ENCODE results near the gene CBLN2. TPM values are rescaled to one million over a fixed set of nuclear protein-coding genes. Genes with fewer than 3 reads are reported as not detected.
A peak's percentile ranks its signal among the peaks of the same experiment; 100 is the strongest.

Gene CBLN2
- polyA plus RNA-seq, 3 donors = not detected

DNA sequence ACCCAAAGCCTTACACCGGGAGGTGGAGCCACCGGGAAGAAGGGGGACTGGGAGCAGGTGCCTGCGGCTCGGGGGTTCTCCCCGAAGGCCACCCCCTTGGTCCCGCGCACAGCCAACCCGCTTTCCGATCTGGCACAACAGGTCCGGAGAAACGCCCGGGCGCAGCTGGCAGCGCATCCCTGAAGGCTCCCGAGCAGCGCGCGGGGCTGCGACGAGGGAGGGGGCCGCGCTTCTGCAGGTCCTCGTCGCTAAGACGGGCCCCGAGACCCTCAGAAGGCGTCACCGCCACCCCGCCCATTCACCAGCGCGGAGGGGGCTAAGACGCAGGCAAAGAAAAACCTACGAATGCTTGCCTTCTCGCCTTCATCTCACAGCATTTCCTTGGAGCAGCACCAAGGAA lies 1.8 kb downstream of the CBLN2 start:
- TF ChIP-seq, protein P1, sequence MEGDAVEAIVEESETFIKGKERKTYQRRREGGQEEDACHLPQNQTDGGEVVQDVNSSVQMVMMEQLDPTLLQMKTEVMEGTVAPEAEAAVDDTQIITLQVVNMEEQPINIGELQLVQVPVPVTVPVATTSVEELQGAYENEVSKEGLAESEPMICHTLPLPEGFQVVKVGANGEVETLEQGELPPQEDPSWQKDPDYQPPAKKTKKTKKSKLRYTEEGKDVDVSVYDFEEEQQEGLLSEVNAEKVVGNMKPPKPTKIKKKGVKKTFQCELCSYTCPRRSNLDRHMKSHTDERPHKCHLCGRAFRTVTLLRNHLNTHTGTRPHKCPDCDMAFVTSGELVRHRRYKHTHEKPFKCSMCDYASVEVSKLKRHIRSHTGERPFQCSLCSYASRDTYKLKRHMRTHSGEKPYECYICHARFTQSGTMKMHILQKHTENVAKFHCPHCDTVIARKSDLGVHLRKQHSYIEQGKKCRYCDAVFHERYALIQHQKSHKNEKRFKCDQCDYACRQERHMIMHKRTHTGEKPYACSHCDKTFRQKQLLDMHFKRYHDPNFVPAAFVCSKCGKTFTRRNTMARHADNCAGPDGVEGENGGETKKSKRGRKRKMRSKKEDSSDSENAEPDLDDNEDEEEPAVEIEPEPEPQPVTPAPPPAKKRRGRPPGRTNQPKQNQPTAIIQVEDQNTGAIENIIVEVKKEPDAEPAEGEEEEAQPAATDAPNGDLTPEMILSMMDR (IDR thresholded peaks at IDR 0.05) = no peak
- WGBS (ENCODE audit: insufficient coverage) = under 1% methylated on average over 34 of the region's 34 CpGs
- H3K36me3 Mint-ChIP-seq = peaks cover 0 to 1% of the 10 kb centered on the region in 2 donors
- intact Hi-C loops (cut with micrococcal nuclease) = no loop called here
- H3K9me3 ChIP-seq (replicated peaks in 1 of 2; ENCODE audit: control insufficient read depth in 1 of 2, insufficient read depth in 1 of 2, low read length in 2 of 2) = no peaks in the 10 kb centered on the region
- no peaks in the 10 kb centered on the region for H4K20me1 ChIP-seq (ENCODE audit: insufficient read depth, low read length)
- DNase-seq = no peak
- peaks cover 0 to 11% (median 4%) of the 10 kb centered on the region in 7 donors for H3K9me3 Mint-ChIP-seq
- no peak overlapping the region for H3K4me2 ChIP-seq (replicated peaks; ENCODE audit: extremely low read depth, low read length, poor library complexity, severe bottlenecking)
- H3K4me1 ChIP-seq (ENCODE audit: control insufficient read depth in 1 of 2, insufficient read depth in 2 of 2, low read length in 2 of 2) = no peaks in the 10 kb centered on the region
- no peak overlapping the region for H2AFZ ChIP-seq (ENCODE audit: insufficient read depth, low read depth, low read length, poor library complexity, severe bottlenecking)
- no peak overlapping the region for H3K9ac ChIP-seq (ENCODE audit: insufficient read depth, low read length, poor library complexity, severe bottlenecking)
- peaks cover 10% of the 10 kb centered on the region for H3K4me1 Mint-ChIP-seq
- H3K27ac Mint-ChIP-seq = no peak overlapping the region
- no peaks in the 10 kb centered on the region for H3K79me2 ChIP-seq (ENCODE audit: insufficient read depth, low read length)
- peaks cover 45 to 64% of the 10 kb centered on the region in 2 donors for H3K27me3 ChIP-seq (ENCODE audit: control insufficient read depth in 2 of 2, insufficient read depth in 2 of 2, low read length in 2 of 2)
- H3K4me3 Mint-ChIP-seq = peak overlapping the region in 1 of 2 donors; percentile 85
- H3K27ac ChIP-seq (ENCODE audit: low read depth in 1 of 2, low read length in 2 of 2) = no peak overlapping the region
- H3K36me3 ChIP-seq (replicated peaks in 1 of 2; ENCODE audit: control insufficient read depth in 1 of 2, insufficient read depth in 2 of 2, low read length in 2 of 2) = no peaks in the 10 kb centered on the region
- peaks cover 58 to 75% (median 67%) of the 10 kb centered on the region in 3 donors for H3K27me3 Mint-ChIP-seq (ENCODE audit: low read depth in 3 of 3)
- no peak overlapping the region for H3K4me3 ChIP-seq (replicated peaks in 1 of 3; ENCODE audit: low read depth in 2 of 3, low read length in 3 of 3)

DNA sequence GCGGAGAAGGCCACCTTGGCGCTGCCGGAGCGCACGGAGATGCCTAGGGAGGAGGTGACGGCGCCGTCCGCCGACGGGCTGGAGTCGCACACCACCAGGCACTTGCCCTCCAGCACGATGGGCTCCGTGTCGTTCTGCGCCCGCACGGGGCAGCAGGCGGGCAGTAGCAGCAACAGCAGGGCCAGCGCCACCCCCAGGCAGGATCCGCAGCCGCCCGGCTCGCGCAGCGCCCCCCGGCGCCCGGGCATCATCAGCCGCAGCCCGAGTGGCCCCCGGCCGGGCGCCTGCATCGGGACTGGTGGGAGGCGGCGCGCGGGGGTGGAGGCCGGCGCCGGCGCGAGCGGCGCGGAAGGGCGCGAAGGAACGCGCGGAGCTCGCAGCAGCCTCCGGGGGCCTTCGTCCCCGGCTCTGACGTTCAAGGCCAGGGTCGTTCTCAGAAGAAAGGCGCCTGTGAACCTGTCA lies 2.2 kb downstream of the CBLN2 start:
- H3K4me3 Mint-ChIP-seq = peak overlapping the region in 1 of 2 donors; percentile 75
- no peak overlapping the region for H3K27ac Mint-ChIP-seq
- TF ChIP-seq, protein P1 (IDR thresholded peaks at IDR 0.05) = no peak
- H2AFZ ChIP-seq (ENCODE audit: insufficient read depth, low read depth, low read length, poor library complexity, severe bottlenecking) = no peak overlapping the region
- peaks cover 10% of the 10 kb centered on the region for H3K4me1 Mint-ChIP-seq
- H3K4me3 ChIP-seq (replicated peaks in 1 of 3; ENCODE audit: low read depth in 2 of 3, low read length in 3 of 3) = no peak overlapping the region
- no peaks in the 10 kb centered on the region for H3K9me3 ChIP-seq (replicated peaks in 1 of 2; ENCODE audit: control insufficient read depth in 1 of 2, insufficient read depth in 1 of 2, low read length in 2 of 2)
- H3K36me3 ChIP-seq (replicated peaks in 1 of 2; ENCODE audit: control insufficient read depth in 1 of 2, insufficient read depth in 2 of 2, low read length in 2 of 2) = no peaks in the 10 kb centered on the region
- H3K9me3 Mint-ChIP-seq = peaks cover 0 to 11% (median 4%) of the 10 kb centered on the region in 7 donors
- DNase-seq = no peak
- H3K27me3 Mint-ChIP-seq (ENCODE audit: low read depth in 3 of 3) = peaks cover 58 to 75% (median 67%) of the 10 kb centered on the region in 3 donors
- no peaks in the 10 kb centered on the region for H3K4me1 ChIP-seq (ENCODE audit: control insufficient read depth in 1 of 2, insufficient read depth in 2 of 2, low read length in 2 of 2)
- no peak overlapping the region for H3K27ac ChIP-seq (ENCODE audit: low read depth in 1 of 2, low read length in 2 of 2)
- no peaks in the 10 kb centered on the region for H4K20me1 ChIP-seq (ENCODE audit: insufficient read depth, low read length)
- H3K4me2 ChIP-seq (replicated peaks; ENCODE audit: extremely low read depth, low read length, poor library complexity, severe bottlenecking) = no peak overlapping the region
- 2% methylated on average over 58 of the region's 59 CpGs for WGBS (ENCODE audit: insufficient coverage)
- no peak overlapping the region for H3K9ac ChIP-seq (ENCODE audit: insufficient read depth, low read length, poor library complexity, severe bottlenecking)
- H3K79me2 ChIP-seq (ENCODE audit: insufficient read depth, low read length) = no peaks in the 10 kb centered on the region
- peaks cover 0 to 1% of the 10 kb centered on the region in 2 donors for H3K36me3 Mint-ChIP-seq
- peaks cover 45 to 64% of the 10 kb centered on the region in 2 donors for H3K27me3 ChIP-seq (ENCODE audit: control insufficient read depth in 2 of 2, insufficient read depth in 2 of 2, low read length in 2 of 2)
- intact Hi-C loops (cut with micrococcal nuclease) = no loop called here
